ENCODE data around the gene RPS21.

RPS21 gene

GRCh38 chr20:62374331-62375152, 12.4 kb upstream of the RPS21 start:
- H3K4me1 Mint-ChIP-seq = peaks cover 9% of the 10 kb centered on the region
- ATAC-seq (ENCODE audit: low read depth) (no peak), DNase-seq (ENCODE audit: low spot score in 2 of 2) (no peak)
- no peak overlapping the region for H3K27ac Mint-ChIP-seq
- H3K4me3 Mint-ChIP-seq = no peak overlapping the region
- H3K36me3 Mint-ChIP-seq = peaks cover 2% of the 10 kb centered on the region
- H3K27me3 Mint-ChIP-seq = peaks cover 9% of the 10 kb centered on the region
- no peaks in the 10 kb centered on the region for H3K9me3 Mint-ChIP-seq

GRCh38 chr20:62376112-62377063, 10.5 kb upstream of the RPS21 start:
- Mint-ChIP-seq H3K27me3 (peaks cover 9% of the 10 kb centered on the region), H3K27ac (no peak overlapping the region), H3K4me3 (no peak overlapping the region), H3K4me1 (peaks cover 9% of the 10 kb centered on the region), H3K9me3 (no peaks in the 10 kb centered on the region), H3K36me3 (peaks cover 2% of the 10 kb centered on the region)
- no peak for ATAC-seq (ENCODE audit: low read depth)
- DNase-seq (ENCODE audit: low spot score in 2 of 2) = no peak

GRCh38 chr20:62377064-62377461, 9.8 kb upstream of the RPS21 start:
- H3K27ac Mint-ChIP-seq = no peak overlapping the region
- H3K4me3 Mint-ChIP-seq = no peak overlapping the region
- peaks cover 6% of the 10 kb centered on the region for H3K36me3 Mint-ChIP-seq
- H3K4me1 Mint-ChIP-seq = peaks cover 13% of the 10 kb centered on the region
- DNase-seq (ENCODE audit: low spot score in 2 of 2) (no peak), ATAC-seq (ENCODE audit: low read depth) (no peak)
- H3K9me3 Mint-ChIP-seq = peaks cover 3% of the 10 kb centered on the region
- H3K27me3 Mint-ChIP-seq = peaks cover 9% of the 10 kb centered on the region

GRCh38 chr20:62377615-62378178, 9.2 kb upstream of the RPS21 start:
- Mint-ChIP-seq H3K4me3 (no peak overlapping the region), H3K27me3 (peaks cover 9% of the 10 kb centered on the region), H3K4me1 (peaks cover 16% of the 10 kb centered on the region), H3K27ac (no peak overlapping the region), H3K36me3 (peaks cover 9% of the 10 kb centered on the region), H3K9me3 (peaks cover 4% of the 10 kb centered on the region)
- ATAC-seq (ENCODE audit: low read depth) (no peak), DNase-seq (ENCODE audit: low spot score in 2 of 2) (no peak)

- H3K36me3 Mint-ChIP-seq = peaks cover 8% of the 10 kb centered on the region
- H3K4me1 Mint-ChIP-seq = peaks cover 14% of the 10 kb centered on the region
- DNase-seq (ENCODE audit: low spot score in 2 of 2) = no peak
Observed at GRCh38 chr20:62378215-62378614, 8.7 kb upstream of the RPS21 start.

GRCh38 chr20:62381202-62381797, 5.6 kb upstream of the RPS21 start:
- Mint-ChIP-seq H3K4me3 (no peak overlapping the region), H3K9me3 (peaks cover 4% of the 10 kb centered on the region), H3K27ac (peak overlapping the region; percentile 7), H3K36me3 (peaks cover 8% of the 10 kb centered on the region), H3K4me1 (peaks cover 21% of the 10 kb centered on the region), H3K27me3 (no peaks in the 10 kb centered on the region)
- DNase-seq (ENCODE audit: low spot score in 2 of 2) (no peak), ATAC-seq (ENCODE audit: low read depth) (no peak)

More at GRCh38 chr20:62378215-62378614, 8.7 kb upstream of the RPS21 start:
- peaks cover 4% of the 10 kb centered on the region for H3K27me3 Mint-ChIP-seq
- H3K27ac Mint-ChIP-seq = no peak overlapping the region
- peaks cover 4% of the 10 kb centered on the region for H3K9me3 Mint-ChIP-seq
- ATAC-seq (ENCODE audit: low read depth) = no peak
- H3K4me3 Mint-ChIP-seq = no peak overlapping the region

- DNase-seq (ENCODE audit: low spot score in 2 of 2) (no peak), ATAC-seq (ENCODE audit: low read depth) (no peak)
- Mint-ChIP-seq H3K4me3 (no peak overlapping the region), H3K4me1 (peaks cover 21% of the 10 kb centered on the region), H3K27ac (peak overlapping the region; percentile 7), H3K9me3 (peaks cover 4% of the 10 kb centered on the region), H3K36me3 (peaks cover 8% of the 10 kb centered on the region), H3K27me3 (no peaks in the 10 kb centered on the region)
Observed at GRCh38 chr20:62381842-62382241, 5.1 kb upstream of the RPS21 start.

GRCh38 chr20:62382306-62383198, 4.4 kb upstream of the RPS21 start:
- Mint-ChIP-seq H3K27ac (peak overlapping the region; percentile 53), H3K9me3 (peaks cover 4% of the 10 kb centered on the region), H3K4me3 (no peak overlapping the region), H3K4me1 (peaks cover 25% of the 10 kb centered on the region), H3K36me3 (peaks cover 8% of the 10 kb centered on the region), H3K27me3 (no peaks in the 10 kb centered on the region)
- ATAC-seq (ENCODE audit: low read depth) (peak; percentile 67), DNase-seq (ENCODE audit: low spot score in 2 of 2) (peak; percentile 84 to 90)

GRCh38 chr20:62387219-62387913, 463 bp downstream of the RPS21 start:
- peak overlapping the region; percentile 96 for H3K4me3 Mint-ChIP-seq
- DNase-seq (ENCODE audit: low spot score in 2 of 2) = no peak
- no peaks in the 10 kb centered on the region for H3K9me3 Mint-ChIP-seq
- peaks cover 8% of the 10 kb centered on the region for H3K36me3 Mint-ChIP-seq
- H3K27me3 Mint-ChIP-seq = no peaks in the 10 kb centered on the region
- ATAC-seq (ENCODE audit: low read depth) = peak; percentile 18
- peaks cover 26% of the 10 kb centered on the region for H3K4me1 Mint-ChIP-seq
- peak overlapping the region; percentile 92 for H3K27ac Mint-ChIP-seq

- Mint-ChIP-seq H3K36me3 (peaks cover 5% of the 10 kb centered on the region), H3K27ac (peak overlapping the region; percentile 92), H3K4me3 (peak overlapping the region; percentile 96), H3K9me3 (no peaks in the 10 kb centered on the region), H3K4me1 (peaks cover 21% of the 10 kb centered on the region), H3K27me3 (no peaks in the 10 kb centered on the region)
- no peak for DNase-seq (ENCODE audit: low spot score in 2 of 2)
- ATAC-seq (ENCODE audit: low read depth) = no peak
Observed at GRCh38 chr20:62387933-62388635, 1.2 kb downstream of the RPS21 start.

- H3K27me3 Mint-ChIP-seq = no peaks in the 10 kb centered on the region
- peaks cover 18% of the 10 kb centered on the region for H3K4me1 Mint-ChIP-seq
- H3K27ac Mint-ChIP-seq = no peak overlapping the region
- H3K36me3 Mint-ChIP-seq = peaks cover 5% of the 10 kb centered on the region
- DNase-seq (ENCODE audit: low spot score in 2 of 2) (no peak), ATAC-seq (ENCODE audit: low read depth) (no peak)
- H3K4me3 Mint-ChIP-seq = peak overlapping the region; percentile 11
- H3K9me3 Mint-ChIP-seq = no peaks in the 10 kb centered on the region
Observed at GRCh38 chr20:62388839-62389600, 2.1 kb downstream of the RPS21 start.
